Kidney glomerular epithelial cell (primary cell): Measurements from ENCODE around the gene C14orf132.
"Not testable (repeated sequence)": the region's sequence is repeated elsewhere in the genome, so short reads cannot be mapped to it uniquely, and the experiment has no call there.

Experiments
- DNase-seq: peaks from one replicate; lab custom pipeline; 2025; lab: John Stamatoyannopoulos, UW

C14orf132 gene

DNA sequence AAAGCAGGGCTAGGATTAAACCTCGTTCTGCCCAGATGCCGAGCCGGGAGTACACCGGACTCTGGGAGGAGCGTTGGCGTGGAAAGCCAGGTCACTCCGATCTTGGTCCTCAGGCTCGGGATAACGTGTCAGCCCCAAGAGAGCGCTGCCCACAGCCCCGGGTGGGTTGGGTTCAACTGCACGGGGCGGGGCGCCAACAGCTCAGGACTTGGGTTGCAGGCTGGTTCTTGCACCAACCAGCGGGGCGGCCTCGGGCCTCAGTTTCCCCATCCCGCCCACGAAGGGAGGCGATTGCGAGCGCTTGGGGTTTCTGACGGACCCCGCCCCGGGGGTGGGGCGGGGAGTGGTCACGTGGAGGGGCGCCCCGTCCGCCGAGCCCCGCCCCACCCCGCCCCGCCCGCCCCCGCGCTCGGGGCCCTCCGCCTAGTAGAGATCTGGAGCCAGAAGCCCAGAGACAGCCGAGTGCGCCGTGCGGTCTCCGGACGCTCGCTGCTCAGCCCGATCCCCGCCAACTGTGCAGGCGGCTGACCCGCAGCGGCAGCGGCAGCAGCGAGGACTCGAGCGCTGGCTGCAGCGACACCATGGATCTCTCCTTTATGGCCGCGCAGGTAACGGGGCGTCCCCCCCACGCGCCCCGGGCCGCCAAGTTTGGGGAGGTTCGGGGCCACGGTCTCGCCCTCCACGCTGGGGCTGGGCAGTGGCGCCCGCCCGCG, at the start of gene C14orf132:
C14orf132 (plus strand) TSS at position 443 of the 713 bp plus-strand sequence; CDS start at position 582, 139 bp downstream.
- no peak for DNase-seq

GRCh38 chr14:95993768-95994592, 45.2 kb upstream of the C14orf132 start:
- peak; percentile 55 for DNase-seq

- DNase-seq: no peak
These were observed 44.6 kb upstream of the C14orf132 start for GRCh38 chr14:95994593-95994928.

DNA sequence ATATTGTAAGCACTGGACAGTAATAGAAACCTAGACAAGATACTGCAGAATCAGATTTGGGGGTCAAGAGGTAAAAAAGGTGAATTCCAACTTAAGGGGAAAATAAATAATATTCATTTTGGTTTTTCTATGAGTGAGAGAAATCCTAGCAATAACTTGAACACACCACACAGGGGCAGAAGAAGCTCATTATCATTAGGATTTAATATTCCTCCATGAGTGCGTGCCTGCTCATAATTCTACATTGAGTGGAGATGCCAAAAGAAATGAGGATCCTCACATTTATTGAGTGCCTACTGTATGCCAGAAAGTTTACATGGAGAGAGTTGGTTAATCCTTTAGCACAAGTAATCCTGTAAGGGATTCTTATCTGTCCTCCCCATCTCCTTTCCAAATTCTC, 40.5 kb upstream of the C14orf132 start:
- no peak for DNase-seq

DNA sequence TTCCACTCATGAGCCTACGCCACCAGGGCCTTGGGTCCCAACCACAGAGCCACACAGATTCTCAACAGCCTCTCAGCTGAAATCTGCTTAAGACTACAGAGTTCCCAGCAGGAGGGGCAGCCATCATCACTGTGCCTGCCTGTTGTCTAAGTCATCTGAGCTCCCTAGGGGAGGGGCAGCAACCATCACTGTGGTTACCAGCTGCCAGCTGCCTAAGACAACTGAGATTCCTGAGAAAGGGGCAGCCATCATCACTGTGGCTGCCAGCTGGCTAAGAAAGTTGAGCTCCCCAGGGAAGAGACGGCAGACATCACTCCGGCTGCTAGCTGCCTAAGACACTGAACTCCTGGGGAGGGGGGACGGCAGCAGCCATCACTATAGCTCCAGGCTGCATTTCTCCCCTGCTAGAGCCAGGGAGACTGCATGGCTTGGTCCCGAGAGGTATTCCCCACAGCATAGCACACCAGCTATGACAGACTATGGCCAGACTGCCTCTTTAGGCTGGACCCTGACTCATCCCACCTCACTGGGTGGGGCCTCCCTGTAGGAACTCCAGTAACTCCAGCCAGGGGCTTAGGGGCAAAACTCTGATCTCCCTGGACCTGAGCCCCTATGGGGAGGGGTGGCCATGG, 37.2 kb upstream of the C14orf132 start:
- no peak for DNase-seq

- DNase-seq: no peak
These were observed 36.7 kb upstream of the C14orf132 start for GRCh38 chr14:96002498-96002884.

GRCh38 chr14:96011131-96011530, 28.0 kb upstream of the C14orf132 start:
- no peak for DNase-seq

- no peak for DNase-seq
These were observed 27.6 kb upstream of the C14orf132 start for GRCh38 chr14:96011607-96012006.

DNA sequence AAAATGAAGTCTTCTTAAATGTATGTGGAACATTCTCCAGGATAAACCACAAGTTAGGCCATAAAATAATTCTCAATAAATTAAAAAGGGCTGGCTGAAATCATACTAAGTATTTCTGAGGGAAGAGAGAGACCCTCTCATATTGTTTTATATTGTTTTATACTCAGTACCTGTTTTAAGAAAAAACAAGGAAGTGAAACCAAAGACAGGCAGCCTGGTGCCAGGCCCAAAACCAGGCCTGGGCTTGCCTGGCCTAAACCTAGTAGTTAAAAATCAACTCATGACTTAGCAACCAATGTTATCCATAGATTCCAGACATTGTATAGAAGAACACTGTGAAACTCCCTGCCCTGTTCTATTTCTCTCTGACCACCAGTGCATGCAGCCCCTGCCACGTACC, 26.4 kb upstream of the C14orf132 start:
- not testable (repeated sequence) for DNase-seq

DNA sequence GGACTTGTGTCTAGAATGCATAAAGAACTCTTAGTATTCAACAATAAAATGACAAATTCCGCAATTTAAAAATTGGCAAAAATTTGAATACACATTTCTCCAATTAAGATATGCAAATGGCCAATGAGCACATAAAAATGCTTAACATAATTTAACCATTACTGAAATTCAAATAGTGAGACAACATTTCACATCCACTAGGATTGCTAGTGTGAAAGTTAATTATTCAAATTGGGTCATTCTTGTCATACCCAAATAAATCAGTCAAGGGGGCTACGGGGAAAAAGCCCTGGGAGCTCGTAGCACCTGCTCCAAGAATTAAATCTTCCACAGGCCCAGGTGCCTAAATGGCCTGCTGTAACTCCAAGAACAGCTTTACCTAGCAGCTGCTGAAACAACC, 25.0 kb upstream of the C14orf132 start:
- DNase-seq: no peak

- no peak for DNase-seq
These were observed 22.5 kb upstream of the C14orf132 start for GRCh38 chr14:96016501-96017160.

DNA sequence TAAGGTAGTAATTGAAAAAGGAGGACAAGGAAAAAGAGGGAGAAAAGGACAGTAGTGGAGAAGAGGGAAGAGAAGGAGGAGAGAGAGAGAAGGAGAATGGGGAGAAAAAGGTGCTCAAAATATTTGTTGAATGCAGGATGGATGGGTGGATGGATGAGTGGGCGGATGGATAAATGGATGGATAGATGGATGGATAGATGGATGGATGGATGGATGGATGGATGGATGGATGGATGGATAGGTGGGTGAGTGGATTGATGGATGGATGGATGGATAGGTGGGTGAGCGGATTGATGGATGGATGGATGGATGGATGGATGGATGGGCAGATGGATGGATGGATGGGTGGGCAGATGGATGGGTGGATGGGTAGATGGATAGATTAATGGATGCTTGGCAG, 21.3 kb upstream of the C14orf132 start:
- no peak for DNase-seq

GRCh38 chr14:96027431-96028355, 11.5 kb upstream of the C14orf132 start:
- no peak for DNase-seq

GRCh38 chr14:96029089-96029645, 10.0 kb upstream of the C14orf132 start:
- DNase-seq: no peak

GRCh38 chr14:96030108-96030760, 8.9 kb upstream of the C14orf132 start:
- DNase-seq: no peak

DNA sequence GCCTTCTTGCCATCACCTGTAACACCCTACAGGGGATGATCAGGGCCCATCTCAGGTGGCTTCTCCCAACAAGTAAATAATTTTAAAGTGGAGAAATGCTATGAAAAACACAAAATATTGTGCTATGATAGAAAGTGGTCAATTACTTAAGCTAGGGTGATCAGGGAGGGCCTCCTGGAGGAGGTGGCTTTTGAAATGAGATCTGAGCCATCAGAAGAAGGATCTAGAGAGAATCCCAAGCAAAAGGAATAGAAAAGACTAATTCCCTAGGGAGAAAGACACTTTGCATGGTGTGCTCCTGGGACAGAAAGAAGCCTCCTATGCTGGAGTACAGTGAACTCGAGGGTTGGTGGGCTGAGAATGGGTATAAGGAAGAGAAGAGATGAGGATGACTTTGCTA, 7.5 kb upstream of the C14orf132 start:
- DNase-seq: no peak

DNA sequence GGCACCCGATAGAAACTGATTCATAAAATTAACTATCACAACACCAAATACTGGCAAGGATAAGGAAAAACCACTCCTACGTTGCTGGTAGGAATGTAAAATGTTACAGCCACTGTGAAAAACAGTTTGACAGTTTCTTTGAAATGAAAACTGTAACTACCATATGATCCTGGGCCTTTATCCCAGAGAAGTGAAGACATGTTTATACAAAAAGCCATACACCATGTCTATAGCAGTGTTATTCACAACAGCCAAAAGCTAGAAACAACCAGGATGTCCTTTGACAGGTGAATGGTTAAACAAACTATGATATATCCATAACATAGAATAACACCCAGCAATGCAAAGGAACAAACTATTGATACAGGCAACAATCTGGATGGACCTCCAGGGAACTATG, 3.7 kb upstream of the C14orf132 start:
- DNase-seq: no peak

DNA sequence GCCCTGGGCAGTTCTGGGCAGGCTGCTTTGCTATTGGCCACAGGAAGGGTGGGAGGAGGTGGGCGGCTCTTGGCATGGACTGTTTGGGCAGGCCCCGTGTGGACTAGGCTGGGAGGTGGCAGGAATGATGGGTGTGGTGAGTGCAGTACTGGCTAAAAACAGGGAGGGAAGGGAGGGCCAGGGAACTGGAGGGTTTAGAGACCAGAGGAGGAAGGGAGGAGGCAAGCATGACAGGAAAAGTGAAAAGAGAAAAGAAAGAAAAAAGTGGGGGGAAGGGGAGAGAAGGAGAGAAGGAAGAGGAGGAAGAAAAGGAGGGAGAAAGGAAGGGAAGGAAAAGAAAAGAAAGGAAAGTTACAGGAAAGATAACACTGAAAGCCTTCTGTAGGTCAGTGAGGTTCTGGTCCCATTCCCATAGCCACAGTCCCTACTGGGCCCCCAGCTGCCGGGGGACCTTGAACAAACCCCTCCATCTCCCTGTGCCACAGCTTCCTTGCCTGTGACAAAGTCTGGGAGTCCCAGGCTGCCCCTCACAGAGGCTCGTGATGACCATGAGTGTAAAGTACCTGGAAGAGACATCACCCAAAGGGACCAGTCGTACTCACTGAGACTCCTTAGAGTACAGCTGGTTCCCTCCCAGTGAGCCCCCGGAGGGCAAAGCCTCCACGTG, 1.1 kb upstream of the C14orf132 start:
- no peak for DNase-seq

DNA sequence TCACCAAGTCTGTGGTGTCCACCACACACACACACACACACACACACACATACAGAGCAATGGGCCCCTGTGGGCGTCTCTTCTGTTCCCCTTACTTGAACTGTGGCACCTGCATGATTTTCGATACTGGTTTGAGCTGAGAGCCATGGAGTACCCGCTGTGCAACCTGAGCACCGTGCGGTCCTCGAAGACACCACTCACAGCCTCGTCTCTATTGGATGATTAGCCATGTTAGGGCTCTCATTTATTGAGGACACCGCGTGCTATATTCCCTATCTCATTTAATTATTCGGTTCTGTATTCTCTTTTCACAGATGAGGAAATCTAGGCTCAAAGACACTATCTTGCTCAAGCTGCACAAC, 623 bp upstream of the C14orf132 start:
- no peak for DNase-seq
